ENCODE data around the gene TRMT10B.

Gene TRMT10B, protein sequence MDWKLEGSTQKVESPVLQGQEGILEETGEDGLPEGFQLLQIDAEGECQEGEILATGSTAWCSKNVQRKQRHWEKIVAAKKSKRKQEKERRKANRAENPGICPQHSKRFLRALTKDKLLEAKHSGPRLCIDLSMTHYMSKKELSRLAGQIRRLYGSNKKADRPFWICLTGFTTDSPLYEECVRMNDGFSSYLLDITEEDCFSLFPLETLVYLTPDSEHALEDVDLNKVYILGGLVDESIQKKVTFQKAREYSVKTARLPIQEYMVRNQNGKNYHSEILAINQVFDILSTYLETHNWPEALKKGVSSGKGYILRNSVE

DNA sequence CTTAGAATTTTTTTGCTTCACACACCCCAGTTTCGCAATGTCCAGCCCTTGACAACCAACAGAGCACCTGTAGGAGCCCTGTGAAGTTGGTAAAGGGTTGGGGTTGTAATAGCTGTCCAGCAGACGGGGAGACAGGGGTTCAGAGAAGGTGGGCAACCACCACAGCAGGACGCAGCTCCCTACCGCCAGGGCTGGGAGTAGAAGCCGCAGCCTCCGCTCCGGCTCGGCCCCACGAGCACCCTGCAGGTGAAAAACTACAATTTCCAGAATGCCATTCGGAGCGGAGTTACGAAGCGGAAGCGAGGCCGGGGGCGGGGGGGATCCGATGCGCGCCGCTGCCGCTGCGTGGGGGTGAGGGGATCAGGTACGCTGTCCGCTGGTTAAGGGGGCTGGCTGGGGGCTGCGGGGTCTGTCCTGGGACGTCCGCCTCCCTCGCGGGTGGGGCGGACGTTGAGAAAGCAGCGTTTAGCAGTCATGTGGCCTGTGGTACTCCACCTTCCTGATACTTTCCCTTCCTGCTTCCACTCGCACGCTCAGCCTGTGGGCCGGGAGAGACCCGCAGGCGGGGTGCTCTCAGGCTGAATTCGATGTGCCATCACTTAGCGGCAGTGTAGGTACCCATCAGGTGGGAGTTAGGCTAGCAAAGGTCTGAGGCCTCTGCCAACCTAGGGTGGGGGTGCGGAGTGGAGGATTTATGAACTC lies at the start of gene TRMT10B:
Gene TRMT10B (plus strand): TSS at position 317 of the 702 bp plus-strand sequence. CDS start 8,127 bp downstream, outside the sequence.
- DNase-seq = peak; percentile 81

DNA sequence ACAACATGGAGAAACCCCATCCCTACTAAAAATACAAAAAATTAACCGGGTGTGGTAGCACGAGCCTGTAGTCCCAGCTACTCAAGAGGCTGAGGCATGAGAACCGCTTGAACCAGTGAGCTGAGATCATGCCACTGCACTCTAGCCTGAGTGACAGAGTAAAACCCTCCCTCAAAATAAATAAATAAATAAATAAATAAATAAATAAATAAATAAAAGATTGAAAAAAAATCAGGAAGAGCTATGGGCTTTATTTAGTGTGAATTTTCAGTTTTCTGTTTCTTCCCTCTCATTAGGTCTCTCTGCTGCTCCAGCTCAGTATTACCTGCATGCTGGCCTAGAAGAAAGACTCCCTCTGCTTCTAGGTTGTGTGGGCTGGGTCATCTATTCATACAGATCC lies 47.8 kb upstream of the TRMT10B start:
- no peak for DNase-seq

DNA sequence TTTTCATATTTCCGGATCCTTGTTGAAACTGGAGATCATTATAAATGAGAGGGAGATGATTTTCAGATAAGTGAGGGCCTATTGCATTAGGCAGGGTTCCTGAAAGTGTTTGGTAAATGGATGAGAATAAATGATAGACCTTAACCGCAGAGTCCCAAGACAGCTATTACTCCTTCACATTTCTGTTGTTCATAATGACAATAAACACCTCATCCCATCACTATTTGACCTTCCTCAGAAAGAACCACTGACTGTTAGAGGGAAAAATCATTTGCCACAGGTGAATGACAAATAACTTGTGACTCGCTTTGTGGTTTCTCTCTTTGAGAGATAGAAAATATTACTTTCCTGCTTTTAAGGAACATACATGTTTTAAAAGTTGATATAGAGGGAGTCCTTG lies 47.3 kb upstream of the TRMT10B start:
- no peak for DNase-seq

DNA sequence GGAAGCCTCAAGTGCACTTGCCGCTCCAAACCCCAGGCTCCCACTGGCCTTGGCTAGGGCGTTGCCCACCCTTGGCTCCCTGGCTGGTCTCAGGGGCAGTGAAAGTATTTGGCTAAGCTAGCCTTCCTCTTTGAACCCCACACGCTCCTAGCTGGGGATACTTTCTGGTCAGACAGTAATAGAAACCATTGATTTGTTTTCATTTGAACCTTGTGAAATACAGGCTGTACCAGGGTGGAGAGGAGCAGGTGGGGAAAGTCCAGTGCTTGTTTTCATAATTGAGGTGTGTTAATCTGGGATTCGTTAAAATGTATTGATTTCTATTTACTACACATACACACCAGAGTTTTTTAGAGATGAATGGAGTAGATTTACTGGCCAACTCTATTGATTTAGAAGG lies 45.9 kb upstream of the TRMT10B start:
- no peak for DNase-seq

DNA sequence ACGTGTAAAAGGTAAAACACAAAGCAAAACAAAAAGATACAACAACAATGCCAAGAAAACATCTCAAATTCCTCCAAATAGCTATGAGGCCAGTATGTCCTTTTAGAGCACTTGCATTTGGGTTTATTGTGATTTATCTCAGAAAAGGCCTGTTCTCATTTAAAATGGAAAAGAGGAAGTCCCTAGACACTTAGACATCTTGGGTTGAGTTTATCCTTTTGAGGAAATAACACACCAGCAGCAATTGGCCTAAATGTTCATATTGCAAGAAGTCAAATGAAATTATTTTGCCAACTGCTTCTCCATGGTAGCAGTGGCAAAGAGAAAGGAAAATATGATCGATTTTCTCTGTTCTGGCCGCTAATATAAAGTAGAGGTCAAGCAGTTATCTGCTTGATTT lies 43.6 kb upstream of the TRMT10B start:
- DNase-seq = no peak

DNA sequence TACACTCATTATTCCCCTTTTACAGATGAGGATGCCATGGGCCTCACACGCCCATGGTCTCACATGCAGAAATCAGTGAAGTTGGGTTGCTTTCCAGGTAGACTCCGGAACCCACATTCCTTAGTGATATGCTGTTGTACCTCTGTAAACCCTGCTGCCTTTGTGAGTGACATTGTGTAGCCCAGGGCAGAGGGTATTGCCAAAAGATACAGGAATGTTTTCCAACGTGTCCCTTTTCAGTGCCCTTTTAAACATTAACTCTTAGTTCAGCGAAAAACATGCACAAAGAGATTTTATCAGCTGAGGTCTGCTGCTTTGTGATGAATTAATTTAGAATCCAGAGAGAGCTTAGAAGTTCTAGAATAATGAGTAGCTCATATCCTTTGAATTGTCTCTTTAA lies 38.3 kb upstream of the TRMT10B start:
- no peak for DNase-seq

DNA sequence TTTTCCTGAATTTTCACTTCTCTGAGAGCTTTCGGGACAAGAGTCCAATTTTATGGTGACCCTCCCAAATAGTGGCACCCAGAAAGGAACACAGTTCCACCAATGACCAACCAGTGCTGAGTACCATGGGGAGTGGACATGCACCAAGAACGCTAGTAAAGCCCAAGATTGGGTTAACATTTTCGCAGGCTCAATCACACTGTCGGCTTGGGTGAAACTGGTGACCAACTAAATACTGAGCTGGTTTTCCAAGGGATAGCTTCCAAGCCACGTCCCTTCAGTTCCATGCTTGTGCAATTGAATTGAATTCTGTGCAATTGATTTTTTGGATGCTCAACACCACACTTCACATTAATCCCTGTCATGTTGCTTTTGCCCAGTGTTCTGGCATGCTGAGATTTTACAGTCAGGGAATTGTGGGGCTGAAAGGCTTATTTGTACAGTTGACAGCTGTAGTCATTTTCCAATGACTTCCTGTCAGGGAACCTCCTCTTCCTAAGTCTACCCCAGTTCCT lies 37.6 kb upstream of the TRMT10B start:
- no peak for DNase-seq

DNA sequence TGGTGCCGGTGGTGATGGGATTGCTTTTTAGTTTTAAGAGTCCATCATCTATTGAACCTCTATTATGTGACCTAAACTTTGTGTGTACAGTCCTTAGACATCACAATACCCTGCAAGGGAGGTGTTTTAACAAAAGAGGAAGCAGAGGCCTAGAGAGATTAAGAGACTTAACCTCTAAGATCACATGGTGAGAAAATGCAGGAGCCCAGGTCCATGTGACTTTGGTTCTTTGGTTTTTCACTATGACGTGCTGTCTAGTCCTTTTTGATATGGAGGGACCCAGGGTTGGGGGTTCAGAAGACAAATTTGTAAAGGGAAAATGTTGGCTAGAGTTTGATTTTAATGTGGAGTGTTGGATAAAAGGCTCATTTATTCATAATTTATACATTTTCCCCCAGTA lies 34.1 kb upstream of the TRMT10B start:
- no peak for DNase-seq

DNA sequence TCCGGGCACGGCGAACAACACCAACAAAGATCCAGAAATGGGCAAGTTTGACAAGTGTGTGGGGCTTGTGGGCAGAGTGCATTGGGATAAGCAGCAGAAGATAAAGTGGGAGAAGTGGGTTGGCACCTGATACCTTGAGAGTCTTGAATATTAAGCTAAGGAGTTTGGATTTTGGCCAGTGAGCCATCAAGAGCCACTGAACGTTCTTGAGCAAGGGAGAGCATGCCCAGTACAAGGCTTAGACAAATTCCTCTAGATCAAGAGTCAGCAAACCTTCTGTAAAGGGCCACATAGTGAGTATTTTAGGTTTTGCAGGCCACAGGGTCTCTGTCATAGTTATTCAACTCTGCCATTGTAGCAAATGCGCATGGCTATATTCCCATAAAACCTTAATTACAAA lies 26.6 kb upstream of the TRMT10B start:
- DNase-seq = no peak

DNA sequence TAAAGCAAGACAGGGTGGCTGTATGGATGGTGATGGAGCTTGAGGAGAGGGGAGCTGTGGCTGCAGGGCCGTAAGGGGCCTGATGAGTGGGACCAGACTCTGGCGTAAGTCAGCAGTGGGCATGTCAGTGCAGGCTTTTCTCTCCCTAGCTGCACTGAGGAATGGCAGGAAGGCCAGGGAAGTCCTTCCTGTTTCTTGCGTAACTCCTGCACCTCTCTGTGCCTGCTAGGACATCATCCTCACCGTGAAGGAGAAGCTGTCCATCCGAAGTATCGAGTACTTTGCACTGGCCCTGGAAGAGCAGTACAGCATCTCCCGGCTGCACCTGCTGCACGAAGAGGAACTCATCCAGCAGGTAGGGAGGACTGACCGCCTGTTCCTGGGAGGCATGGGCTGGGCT lies 24.1 kb upstream of the TRMT10B start:
- DNase-seq = no peak

DNA sequence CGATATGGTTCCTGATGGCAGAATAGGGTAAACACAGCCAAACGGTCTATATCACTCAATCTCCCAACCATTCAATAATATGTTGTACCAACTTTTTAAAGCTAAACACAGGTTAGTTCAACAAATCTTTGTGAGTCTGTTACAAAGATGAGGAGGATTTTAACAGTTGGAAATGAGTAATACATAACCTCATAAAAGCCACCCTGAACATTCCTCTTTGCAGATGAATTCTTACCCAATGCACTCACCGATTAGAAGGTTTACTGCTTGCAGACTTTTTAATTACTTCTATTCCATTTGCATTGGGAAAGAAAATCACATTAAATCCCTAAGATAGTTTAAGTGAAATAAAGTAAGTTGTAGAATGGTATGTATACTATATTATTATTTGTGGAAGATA lies 23.3 kb upstream of the TRMT10B start:
- no peak for DNase-seq

DNA sequence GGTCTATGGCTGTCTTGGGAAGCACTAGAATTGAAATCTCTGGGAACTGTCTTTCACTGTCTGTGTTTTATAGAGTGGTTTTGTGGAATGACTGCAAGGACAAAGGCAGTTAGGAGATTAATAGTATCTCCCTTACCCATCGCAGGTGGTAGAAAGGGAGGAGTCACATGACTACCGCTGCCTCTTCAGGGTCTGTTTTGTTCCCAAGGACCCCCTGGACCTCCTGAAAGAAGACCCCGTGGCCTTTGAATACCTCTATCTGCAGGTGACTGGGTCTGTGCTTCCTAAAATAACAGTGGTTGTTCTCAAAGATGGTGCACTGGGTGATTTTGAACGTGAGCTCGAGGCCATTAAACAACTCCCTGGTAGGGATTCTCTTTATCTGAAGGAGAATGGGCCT lies 22.8 kb upstream of the TRMT10B start:
- DNase-seq = no peak

DNA sequence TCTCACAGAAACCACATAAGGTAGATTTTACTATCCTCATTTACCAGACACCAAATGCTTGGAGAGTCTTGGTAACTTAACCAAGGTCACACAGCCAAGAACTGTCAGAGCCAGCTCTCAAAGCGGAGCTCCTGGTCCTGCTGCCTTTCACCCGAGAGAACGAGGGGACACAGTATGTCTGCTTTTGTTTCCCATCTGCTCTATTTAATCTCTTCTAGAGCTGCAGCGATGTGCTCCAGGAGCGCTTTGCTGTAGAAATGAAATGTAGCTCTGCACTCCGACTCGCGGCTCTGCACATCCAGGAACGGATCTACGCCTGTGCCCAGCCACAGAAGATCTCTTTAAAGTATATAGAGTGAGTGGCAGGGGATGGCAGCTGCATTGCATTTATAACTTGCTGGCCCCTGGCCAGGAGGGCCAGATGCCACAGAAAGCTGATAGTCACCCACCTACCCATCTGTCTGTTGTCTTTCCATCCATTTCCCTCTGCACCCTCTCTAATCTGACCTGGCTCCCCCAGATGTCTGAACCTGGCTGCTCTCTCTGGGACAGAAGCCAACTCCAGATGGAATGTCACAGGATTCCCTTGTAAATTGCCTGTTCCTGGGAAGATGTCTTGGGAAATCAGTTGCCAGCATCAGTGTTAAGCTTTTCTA lies 21.4 kb upstream of the TRMT10B start:
- no peak for DNase-seq

DNA sequence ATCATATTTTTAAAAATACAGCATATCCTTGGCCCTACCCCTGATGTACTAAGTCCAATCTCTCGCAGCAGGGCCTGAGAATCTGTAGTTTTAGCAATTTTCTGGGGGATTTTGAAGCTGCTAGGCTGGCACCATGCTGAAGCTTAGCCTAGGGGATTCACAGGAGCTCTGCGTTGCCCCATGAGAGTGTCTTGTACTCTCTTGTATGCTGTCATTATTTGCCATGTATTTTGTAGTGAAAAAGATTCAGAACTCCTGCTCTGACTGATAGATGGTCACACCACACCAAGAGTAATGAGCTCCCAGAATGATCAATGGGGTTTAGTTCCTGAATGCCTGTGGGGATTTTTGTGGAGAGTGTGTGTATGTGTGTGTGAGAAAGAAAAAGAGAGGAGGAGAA lies 20.7 kb upstream of the TRMT10B start:
- no peak for DNase-seq

DNA sequence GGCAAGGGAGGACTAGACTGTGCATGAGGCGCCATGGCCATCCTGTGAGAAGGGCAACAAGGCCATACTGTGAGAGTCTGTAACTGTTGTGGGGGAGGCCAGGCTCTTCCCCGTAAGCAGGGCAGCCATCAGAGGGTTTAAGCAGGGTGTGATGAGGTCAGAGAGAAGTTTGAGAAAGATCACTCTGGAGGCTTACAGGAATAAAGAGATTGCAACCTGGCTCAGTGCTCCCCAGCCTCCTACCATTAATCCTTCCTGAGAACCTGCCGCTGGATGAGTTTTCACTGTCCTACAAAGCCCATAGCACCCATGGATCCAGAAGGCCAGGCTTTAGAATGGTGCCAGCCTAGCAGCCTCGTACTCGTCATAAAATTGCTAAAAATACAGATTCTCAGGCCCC lies 14.4 kb upstream of the TRMT10B start:
- DNase-seq = no peak

DNA sequence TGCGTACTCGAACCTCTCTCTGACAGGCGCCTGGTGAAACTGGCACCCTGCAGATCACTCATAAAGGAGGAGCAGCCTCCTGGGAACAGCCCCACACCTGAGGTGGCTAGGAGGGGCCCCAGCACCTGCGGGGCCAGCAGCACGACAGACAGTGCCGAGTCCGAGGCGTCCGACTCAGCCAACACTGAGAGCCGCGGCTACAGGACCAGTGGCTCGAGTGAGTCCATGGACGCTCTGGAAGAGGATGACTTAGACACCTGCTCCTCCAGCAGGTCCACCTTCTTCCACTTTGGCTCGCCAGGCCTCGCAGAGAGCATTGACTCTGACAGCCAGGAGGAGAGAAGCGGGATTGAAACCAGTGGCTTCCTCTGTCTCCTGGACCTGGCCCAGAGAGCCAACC lies 13.5 kb upstream of the TRMT10B start:
- DNase-seq = no peak

DNA sequence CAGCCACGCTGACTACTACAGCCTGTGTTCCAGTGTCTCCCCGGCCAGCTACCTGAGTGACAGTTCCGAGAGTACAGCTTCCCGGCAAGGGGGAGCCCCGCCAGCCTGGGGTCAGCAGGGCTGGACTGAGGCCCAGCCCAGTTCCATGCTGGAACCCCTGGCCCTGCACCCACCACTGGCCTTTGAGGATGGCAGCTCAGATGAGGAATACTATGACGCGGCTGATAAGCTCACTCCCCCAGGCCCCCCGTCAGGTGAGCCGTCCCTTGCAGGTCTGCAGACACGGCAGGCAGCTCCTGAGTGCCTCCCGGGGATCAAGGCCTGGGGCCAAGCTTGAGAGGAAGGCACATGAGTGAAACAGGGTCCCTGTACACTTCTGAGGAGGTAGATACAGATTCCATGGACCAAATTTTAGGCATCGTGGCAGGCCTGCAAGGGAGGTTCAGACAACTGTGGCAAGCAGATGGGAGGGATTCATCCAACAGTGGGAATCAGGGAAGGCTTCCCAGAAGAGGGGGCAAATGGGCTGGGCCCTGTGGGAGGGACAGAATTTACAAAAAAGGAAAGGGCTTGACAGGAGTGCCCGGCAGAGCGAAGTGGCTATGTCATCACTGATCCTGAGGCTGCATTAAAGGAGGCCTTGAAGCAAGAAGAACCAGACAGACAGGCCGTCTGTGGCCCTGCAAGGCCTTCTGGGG lies 12.8 kb upstream of the TRMT10B start:
- DNase-seq = no peak

DNA sequence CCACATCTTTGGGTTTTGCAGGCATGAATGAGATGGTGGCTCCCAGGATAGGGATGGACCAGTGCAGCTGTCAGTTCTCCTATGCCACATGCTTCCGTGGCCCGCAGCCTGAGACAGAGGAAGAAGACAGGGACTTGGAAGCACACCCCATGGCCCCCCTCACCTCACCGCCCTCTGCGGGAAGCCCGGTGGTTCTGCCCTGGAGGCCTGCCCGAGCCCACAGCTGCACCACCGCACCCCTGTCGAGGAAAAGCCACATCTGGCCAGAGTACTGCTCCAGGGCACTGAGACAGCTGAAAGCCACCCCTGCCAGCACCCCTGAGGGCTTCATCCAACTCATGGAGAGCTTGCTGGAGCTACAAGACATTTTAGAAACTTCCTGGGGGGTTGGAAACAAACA lies 7.6 kb upstream of the TRMT10B start:
- no peak for DNase-seq

DNA sequence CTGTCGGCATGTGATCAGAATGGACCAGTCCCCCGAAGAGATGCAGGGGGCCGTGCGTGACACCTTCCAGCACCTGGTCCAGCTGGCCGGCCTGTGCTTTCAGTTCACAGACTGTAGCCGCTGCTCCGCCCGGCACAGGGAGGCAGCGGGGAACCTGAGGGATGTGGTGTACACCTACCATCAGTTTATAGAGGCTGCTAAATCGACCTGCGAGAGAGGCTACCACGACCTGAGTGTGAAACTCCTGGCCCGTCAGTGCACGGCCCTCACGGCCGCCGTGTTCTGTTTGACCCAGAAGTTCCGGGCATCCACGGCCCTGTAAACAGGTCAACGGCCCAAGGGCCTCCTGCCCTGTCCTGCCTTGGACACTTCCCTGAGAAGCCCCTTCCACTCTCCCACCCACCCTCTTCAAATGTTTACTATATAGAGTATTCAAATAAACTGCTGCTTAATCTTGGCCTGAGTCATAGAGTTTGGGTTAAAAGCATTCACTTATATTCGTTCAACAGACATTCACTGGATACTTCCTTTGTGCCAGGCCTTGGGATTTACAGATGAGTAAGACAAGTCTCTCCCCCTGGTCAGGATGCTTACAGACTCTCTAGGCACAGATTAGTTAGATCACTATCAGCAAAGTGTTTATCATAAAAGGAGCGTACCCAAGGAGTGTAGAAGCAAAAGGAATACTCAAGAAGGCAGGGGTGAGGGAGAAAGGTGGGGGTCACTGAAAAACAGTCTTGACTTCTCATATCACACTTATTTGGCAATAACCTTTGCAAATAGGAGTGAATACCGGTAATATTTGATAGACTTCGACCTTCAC lies 6.9 kb upstream of the TRMT10B start:
- no peak for DNase-seq

DNA sequence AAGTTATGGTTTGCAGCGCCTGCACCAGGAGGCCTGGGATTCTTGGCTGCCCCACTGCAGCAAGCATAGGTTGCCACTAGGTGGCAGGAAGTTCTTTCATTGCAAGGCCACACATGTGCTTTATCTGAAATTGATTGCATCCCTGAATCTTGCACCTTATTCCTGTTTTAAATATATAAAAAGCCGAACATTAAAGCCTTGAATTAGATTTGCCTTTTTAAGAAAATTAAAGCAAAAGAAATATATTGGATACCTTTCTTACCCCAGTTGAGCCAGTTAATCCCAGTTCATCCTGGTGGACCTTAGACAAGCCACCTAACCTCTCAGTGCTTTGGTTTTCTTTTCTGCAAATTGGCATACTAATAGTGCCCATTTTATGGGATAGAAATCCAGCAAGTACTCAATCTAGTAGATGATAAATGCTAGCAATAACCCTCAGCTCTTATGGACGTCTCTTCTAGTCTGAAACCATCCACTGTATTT lies 6.3 kb upstream of the TRMT10B start:
- peak; percentile 53 for DNase-seq

DNA sequence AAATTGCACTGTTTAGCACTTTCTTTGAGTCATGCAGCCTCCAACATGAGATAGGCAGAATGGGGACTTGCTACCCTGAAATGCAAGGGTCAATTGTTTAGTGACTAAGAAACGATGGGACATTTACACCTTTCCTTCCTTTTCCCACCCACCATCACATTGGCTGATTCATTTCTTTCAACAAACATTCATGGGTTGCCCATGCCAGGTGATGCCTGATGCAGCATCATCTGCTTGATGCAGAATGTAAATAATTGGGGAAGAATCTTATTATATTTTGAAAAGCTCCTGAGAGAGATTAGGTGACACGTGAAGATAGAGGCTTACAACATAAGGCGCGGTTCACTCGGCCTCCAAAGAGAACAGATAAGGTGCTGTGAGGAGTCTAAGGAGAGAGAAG lies 4.5 kb upstream of the TRMT10B start:
- DNase-seq = no peak

DNA sequence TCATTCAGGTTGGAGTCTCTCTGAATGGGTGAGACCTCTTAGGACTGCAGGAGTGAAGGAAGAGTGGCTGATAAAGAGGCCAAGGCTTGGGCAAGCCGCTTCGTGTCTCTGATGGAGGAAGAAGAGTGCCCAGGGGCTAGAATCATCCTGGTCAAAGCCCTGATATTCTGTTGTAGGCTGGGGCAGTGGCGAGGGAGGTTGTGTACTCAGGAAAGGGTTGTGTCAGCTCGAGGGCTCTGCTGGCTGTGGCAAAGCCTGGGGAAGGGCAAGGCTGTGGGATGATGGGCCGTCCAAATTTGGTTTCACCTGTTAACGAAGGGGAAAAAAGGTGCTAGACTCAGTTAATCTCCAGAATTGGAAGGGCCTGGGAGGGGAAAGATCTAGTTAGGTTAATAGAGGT lies 2.4 kb upstream of the TRMT10B start:
- DNase-seq = no peak
